Adrenal gland (tissue), 12 donors: ENCODE data around the gene RNF166. TPM values are rescaled to one million over a fixed set of nuclear protein-coding genes. Genes with fewer than 3 reads are reported as not detected.
A peak's percentile ranks its signal among the peaks of the same experiment; 100 is the strongest.

Experiments used
- DNase-seq, 7 donors: peaks; one replicate each; pipeline ENCODE4 v3.0.0-alpha.2; 2019 to 2020
- H3K27ac ChIP-seq, 5 donors: fragments of 200-600 bp; sonication (generic) in 4 of 5; 1 replicate in 3 of 5; 2 replicates in 2 of 5; pipeline versions ENCODE4 v1.5.1 to v1.8.0; 2016 to 2020; ENCODE audit warnings: mild to moderate bottlenecking in 1 of 5
- H3K27me3 ChIP-seq: fragments of 200-600 bp; 2 replicates; pipeline ENCODE4 v1.8.0; 2021
- H3K36me3 ChIP-seq, 2 donors: fragments of 200-600 bp; replicated peaks in 1 of 2; 1 replicate in 1 of 2; 2 replicates in 1 of 2; pipeline versions ENCODE4 v1.5.1 to v1.8.0; 2018 to 2022
- H3K4me1 ChIP-seq, 2 donors: fragments of 200-600 bp; replicated peaks in 1 of 2; 1 replicate in 1 of 2; 2 replicates in 1 of 2; pipeline versions ENCODE4 v1.5.1 to v1.8.0; 2018 to 2021
- H3K4me3 ChIP-seq, 4 donors: fragments of 200-600 bp; sonication (generic) in 3 of 4; one replicate each; pipeline ENCODE4 v1.5.1; 2016 to 2018
- H3K9me3 ChIP-seq, 3 donors: fragments of 200-600 bp; sonication (generic) in 1 of 3; replicated peaks in 1 of 3; 1 replicate in 2 of 3; 2 replicates in 1 of 3; pipeline versions ENCODE4 v1.5.1 to v1.8.0; 2016 to 2021
- POLR2A ChIP-seq, 2 donors: fragments of 450-650 bp; IDR thresholded peaks; one replicate each; pipeline ENCODE4 v1.6.1; 2017; ENCODE audit warnings: antibody characterized with exemption in 2 of 2, mild to moderate bottlenecking in 2 of 2, moderate library complexity in 1 of 2
- WGBS, 4 donors: extraction: QIAGEN DNeasy Blood & Tissue Kit in 2 of 4; methylation state at CpG; one replicate each; pipeline versions ENCODE4 v1.1.5 to v1.1.7; 2013 to 2017; 5-methylcytosine and 5-hydroxymethylcytosine counted together
- intact Hi-C, 2 donors: fragments of 100-400 bp; cut with DNase I; formaldehyde crosslinking; loops; one replicate each; pipeline versions ENCODE4 v1.14.1 to v1.15.0; 2022 to 2023
- polyA plus RNA-seq, 3 donors: library from polyadenylated mRNA; stranded (reverse); fragments of 200-250 nt in 2 of 3; fragments of 350-450 nt in 1 of 3; fragmentation: Illumina TruSeq in 1 of 3; extraction: RNeasy Lipid Tissue Mini Kit (QIAGEN cat#74804) in 1 of 3; gene quantifications; one replicate each; pipeline ENCODE4 v1.2.3, GENCODE V29; 2013 to 2014
- total RNA-seq, 9 donors: library from RNA; depleted of rRNA in 4 of 9; stranded (reverse); fragments of >200 nt in 4 of 9; fragments of 120-200 nt in 1 of 9; fragmentation: NEBNext Ultra II Directional in 1 of 9; extraction: Animal tissue kit (Norgen Biotek cat#: 25700) in 1 of 9; gene quantifications; one replicate each; pipeline versions ENCODE4 v1.1.0 to v1.2.4, GENCODE V29; 2013 to 2023
- TF ChIP-seq, protein P1 (sequence below), 6 experiments: fragments of 450-650 bp in 4 of 6; fragments of 200-600 bp in 2 of 6; sonication (generic) in 1 of 6; IDR thresholded peaks; 1 replicate in 5 of 6; 2 replicates in 1 of 6; pipeline versions ENCODE4 v1.5.1 to v1.8.0; 2016 to 2021; ENCODE audit warnings: antibody characterized with exemption in 6 of 6, mild to moderate bottlenecking in 2 of 6, moderate library complexity in 1 of 6
- donor health status: healthy with polysubstance abuse.
- donor health status: Bipolar disorder and iron deficiency.
- donor health status: DM: yes; HTN: yes; CAD: no.
- donor health status: DM: no; HTN: no; CAD: no.
- donor health status: DM: no; HTN: no; CAD: no.
- donor health status: DM: yes; HTN: yes; CAD: no.

Gene RNF166
- total and polyA plus RNA-seq, 12 donors, result 3.0 to 86.3 (median 28.5) TPM

DNA sequence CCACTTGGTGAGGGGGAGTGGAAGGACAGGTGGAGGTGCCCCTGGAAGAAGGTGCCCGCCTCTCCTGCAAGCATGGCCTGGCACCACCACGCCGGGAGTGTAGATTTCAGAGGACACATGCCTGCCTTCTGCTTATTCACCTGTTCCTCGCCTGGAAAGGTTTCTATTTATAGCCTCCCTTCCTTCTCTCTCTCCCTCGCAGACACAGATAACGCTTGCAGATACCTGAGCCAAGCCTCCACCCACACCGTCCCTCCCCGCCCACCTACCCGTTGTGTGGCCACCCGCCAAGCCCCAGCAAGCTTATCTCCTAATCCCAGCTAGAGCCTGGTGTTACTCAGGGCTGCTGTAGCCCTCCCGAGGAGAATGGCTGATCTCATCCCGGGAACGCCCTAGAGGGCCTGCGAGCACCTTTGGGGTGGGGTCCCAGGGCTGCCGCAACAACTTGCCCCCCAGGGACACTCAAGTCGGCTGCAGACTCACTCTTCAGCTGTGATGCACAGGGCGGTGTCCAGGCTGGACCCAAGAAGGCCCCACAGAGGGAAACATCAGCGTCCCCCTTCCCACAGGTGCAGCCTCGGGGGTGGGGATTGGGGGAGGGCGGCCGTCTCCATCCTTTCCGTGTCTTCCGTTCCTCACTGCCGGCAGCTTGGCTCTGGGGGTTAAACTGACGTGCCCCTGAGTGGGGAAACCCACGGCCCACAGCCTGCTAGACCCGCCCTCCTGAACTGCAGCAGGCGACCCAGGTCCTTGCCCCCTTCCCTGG, 18.0 kb downstream of the RNF166 start:
- TF ChIP-seq, protein P1, sequence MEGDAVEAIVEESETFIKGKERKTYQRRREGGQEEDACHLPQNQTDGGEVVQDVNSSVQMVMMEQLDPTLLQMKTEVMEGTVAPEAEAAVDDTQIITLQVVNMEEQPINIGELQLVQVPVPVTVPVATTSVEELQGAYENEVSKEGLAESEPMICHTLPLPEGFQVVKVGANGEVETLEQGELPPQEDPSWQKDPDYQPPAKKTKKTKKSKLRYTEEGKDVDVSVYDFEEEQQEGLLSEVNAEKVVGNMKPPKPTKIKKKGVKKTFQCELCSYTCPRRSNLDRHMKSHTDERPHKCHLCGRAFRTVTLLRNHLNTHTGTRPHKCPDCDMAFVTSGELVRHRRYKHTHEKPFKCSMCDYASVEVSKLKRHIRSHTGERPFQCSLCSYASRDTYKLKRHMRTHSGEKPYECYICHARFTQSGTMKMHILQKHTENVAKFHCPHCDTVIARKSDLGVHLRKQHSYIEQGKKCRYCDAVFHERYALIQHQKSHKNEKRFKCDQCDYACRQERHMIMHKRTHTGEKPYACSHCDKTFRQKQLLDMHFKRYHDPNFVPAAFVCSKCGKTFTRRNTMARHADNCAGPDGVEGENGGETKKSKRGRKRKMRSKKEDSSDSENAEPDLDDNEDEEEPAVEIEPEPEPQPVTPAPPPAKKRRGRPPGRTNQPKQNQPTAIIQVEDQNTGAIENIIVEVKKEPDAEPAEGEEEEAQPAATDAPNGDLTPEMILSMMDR (IDR thresholded peaks at IDR 0.05), result no peak
- no peak for TF ChIP-seq POLR2A (IDR thresholded peaks at IDR 0.05)
- peak in 1 of 7 donors; percentile 61 for DNase-seq
- 35 to 42% (median 38%) methylated on average over 13 to 28 of the region's 28 CpGs for WGBS, 4 donors
- intact Hi-C loops, result no loop called here
- H3K9me3 ChIP-seq, result no peaks in the 10 kb centered on the region
- H3K27me3 ChIP-seq, result peaks cover 22% of the 10 kb centered on the region
- H3K4me3 ChIP-seq, result no peak overlapping the region
- H3K4me1 ChIP-seq, result peaks cover 13 to 22% of the 10 kb centered on the region in 2 donors
- H3K27ac ChIP-seq, result no peak overlapping the region
- H3K36me3 ChIP-seq, result no peaks in the 10 kb centered on the region

DNA sequence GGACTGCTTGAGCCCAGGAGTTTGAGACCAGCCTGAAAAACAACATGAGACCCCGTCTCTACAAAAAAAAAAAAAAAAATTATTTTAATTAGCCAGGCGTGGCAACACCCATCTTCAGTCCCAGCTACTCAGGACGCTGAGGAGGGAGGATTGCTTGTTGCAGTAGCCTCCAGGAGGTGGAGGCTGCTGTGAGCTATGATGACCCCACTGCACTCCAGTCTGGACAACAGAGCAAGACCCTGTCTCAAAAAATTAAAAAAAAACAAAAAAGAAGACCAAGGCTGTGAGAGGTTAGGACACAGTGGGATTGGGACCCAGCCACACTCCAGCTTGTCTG, 18.6 kb downstream of the RNF166 start:
- H3K4me1 ChIP-seq, result peaks cover 13 to 22% of the 10 kb centered on the region in 2 donors
- TF ChIP-seq, protein P1 (IDR thresholded peaks at IDR 0.05), result no peak
- no peak for TF ChIP-seq POLR2A (IDR thresholded peaks at IDR 0.05)
- H3K27me3 ChIP-seq, result peaks cover 20% of the 10 kb centered on the region
- no peaks in the 10 kb centered on the region for H3K9me3 ChIP-seq
- H3K27ac ChIP-seq, result no peak overlapping the region
- intact Hi-C loops, result loop anchor here in 1 of 2 donors (2.0 kb wide), 1 partner anchor 27 kb away; no protein-coding TSS in a partner anchor
- H3K4me3 ChIP-seq, result no peak overlapping the region
- 75 to 86% (median 85%) methylated on average over 3 of the region's 3 CpGs for WGBS, 4 donors
- no peaks in the 10 kb centered on the region for H3K36me3 ChIP-seq
- DNase-seq, result no peak

DNA sequence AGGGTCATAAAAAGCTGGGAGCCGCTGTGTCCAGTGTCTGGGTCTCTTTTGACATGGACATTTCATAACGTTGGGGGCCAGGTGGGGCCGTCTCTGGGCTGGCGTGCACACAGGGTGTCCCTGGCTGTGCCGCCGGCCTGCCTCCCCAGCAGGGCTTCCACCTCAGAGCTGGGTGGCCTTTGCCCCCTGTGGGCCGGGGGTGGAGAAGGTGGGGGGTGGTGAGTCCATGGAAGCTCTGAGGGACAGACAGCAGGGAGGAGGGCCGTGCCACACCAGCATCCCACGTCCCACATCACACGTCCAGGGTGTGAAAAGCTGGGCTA, 19.0 kb downstream of the RNF166 start:
- intact Hi-C loops, result loop anchor here in 1 of 2 donors (2.0 kb wide), 1 partner anchor 26 kb away; no protein-coding TSS in a partner anchor
- DNase-seq, result no peak
- no peak overlapping the region for H3K27ac ChIP-seq
- TF ChIP-seq POLR2A (IDR thresholded peaks at IDR 0.05), result no peak
- TF ChIP-seq, protein P1 (IDR thresholded peaks at IDR 0.05), result no peak
- no peak overlapping the region for H3K4me3 ChIP-seq
- H3K27me3 ChIP-seq, result peaks cover 19% of the 10 kb centered on the region
- WGBS, 4 donors, result 60 to 74% (median 71%) methylated on average over 1 to 10 of the region's 10 CpGs
- no peaks in the 10 kb centered on the region for H3K9me3 ChIP-seq
- H3K4me1 ChIP-seq, result peaks cover 13 to 22% of the 10 kb centered on the region in 2 donors
- no peaks in the 10 kb centered on the region for H3K36me3 ChIP-seq

DNA sequence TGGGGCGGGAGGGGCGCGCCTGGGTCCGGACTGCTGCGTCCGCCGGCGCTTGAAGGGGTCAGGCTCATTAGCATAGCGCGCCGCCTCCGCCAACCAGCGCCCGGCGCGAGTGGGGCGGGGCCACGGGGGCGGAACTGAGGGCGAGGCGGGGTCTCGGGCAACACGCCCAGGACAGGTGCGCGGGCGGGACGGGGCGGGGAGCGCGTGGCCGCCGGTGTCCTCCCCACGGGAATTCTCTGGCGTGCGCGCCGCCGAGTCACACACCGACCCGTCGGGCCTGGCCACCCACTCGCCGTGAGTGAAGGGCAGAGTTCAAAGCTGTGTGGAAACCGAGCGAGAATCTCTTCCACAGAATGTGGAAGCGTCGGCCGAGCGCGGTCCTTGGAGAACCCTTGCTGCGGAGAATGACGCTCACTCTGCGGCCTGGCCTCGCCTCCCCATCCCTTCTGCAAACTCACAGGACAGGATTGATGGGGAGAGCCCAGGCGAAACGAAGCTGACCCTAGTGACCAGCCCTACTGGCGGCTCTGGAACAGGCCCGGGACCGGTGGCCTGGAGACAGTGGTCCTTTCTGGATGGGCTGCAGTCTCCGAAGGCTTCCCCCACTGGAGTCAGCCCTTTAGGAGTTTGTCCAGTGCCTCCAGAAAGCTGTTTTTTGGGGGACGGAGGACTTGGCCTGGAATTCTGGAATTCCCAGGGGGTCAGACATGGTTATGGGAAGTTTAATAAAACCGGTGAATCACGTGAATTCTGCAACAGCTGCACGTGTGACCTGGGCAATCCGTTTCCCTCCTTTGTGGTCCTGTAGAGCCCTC, 19.6 kb downstream of the RNF166 start, which contains the start of gene SNAI3:
Gene SNAI3 (minus strand): TSS at position 69 of the 815 bp plus-strand sequence. CDS start 101 bp downstream, outside the sequence.
- H3K9me3 ChIP-seq, result no peaks in the 10 kb centered on the region
- peak within 1 kb of the TSS in 2 of 4 donors; percentile 51 to 54 for H3K4me3 ChIP-seq
- peaks cover 20% of the 10 kb centered on the region for H3K27me3 ChIP-seq
- peak; percentile 67 to 83 (median 77) for DNase-seq
- H3K27ac ChIP-seq, result peak within 1 kb of the TSS in 1 of 5 donors; percentile 18
- TF ChIP-seq POLR2A (IDR thresholded peaks at IDR 0.05), result no peak
- TF ChIP-seq, protein P1 (IDR thresholded peaks at IDR 0.05), result no peak
- H3K36me3 ChIP-seq, result no peaks in the 10 kb centered on the region
- peaks cover 13 to 22% of the 10 kb centered on the region in 2 donors for H3K4me1 ChIP-seq
- intact Hi-C loops, result loop anchor here in 1 of 2 donors (2.0 kb wide), 1 partner anchor 26 kb away; no protein-coding TSS in a partner anchor
- 8 to 47% (median 12%) methylated on average over 7 to 65 of the region's 65 CpGs for WGBS, 4 donors
